H9 (cell line): Measurements from ENCODE around the gene TPM4. TPM values are rescaled to one million over a fixed set of nuclear protein-coding genes. Genes with fewer than 3 reads are reported as not detected.

Experiments
- DNase-seq: peaks from one replicate; pipeline ENCODE4 v3.0.0-alpha.2; 2017
- H2AFZ ChIP-seq: one replicate; pipeline ENCODE4 v1.6.1; 2013; ENCODE audit warnings: mild to moderate bottlenecking, low read length, control low read depth, moderate library complexity
- H2AK5ac ChIP-seq: 2 replicates; pipeline ENCODE4 v1.6.1; 2013; ENCODE audit warnings: low read length, control low read depth, mixed read lengths; ENCODE audit not compliant: insufficient read length
- H2BK120ac ChIP-seq: one replicate; pipeline ENCODE4 v1.6.1; 2013; ENCODE audit warnings: low read depth, mild to moderate bottlenecking, low read length, control low read depth, inconsistent platforms; ENCODE audit not compliant: poor library complexity, severe bottlenecking
- H2BK12ac ChIP-seq: 2 replicates; pipeline ENCODE4 v1.6.1; 2013; ENCODE audit warnings: low read length, control low read depth, mixed read lengths, low read depth; ENCODE audit not compliant: insufficient read length
- H2BK15ac ChIP-seq: 2 replicates; pipeline ENCODE4 v1.6.1; 2013; ENCODE audit warnings: low read depth, low read length, control low read depth
- H2BK20ac ChIP-seq: one replicate; pipeline ENCODE4 v1.6.1; 2013; ENCODE audit warnings: low read depth, mild to moderate bottlenecking, low read length, control low read depth, inconsistent platforms; ENCODE audit not compliant: poor library complexity, severe bottlenecking
- H2BK5ac ChIP-seq: 2 replicates; pipeline ENCODE4 v1.6.1; 2013; ENCODE audit warnings: low read length, control low read depth, mixed read lengths; ENCODE audit not compliant: insufficient read length
- H3K14ac ChIP-seq: 2 replicates; pipeline ENCODE4 v1.6.1; 2013; ENCODE audit warnings: low read length, control low read depth; ENCODE audit not compliant: insufficient read depth
- H3K18ac ChIP-seq: 2 replicates; pipeline ENCODE4 v1.6.1; 2013; ENCODE audit warnings: low read depth, mild to moderate bottlenecking, mixed read lengths, low read length, control low read depth; ENCODE audit not compliant: insufficient read length
- H3K23ac ChIP-seq: 2 replicates; pipeline ENCODE4 v1.6.1; 2013; ENCODE audit warnings: low read length, control low read depth, mixed read lengths, low read depth; ENCODE audit not compliant: insufficient read length
- H3K23me2 ChIP-seq: 2 replicates; pipeline ENCODE4 v1.6.1; 2013; ENCODE audit warnings: low read depth, mild to moderate bottlenecking, mixed read lengths, low read length, control low read depth; ENCODE audit not compliant: insufficient read length, poor library complexity, severe bottlenecking
- H3K27ac ChIP-seq: 2 replicates; pipeline ENCODE4 v1.5.1; 2013; ENCODE audit warnings: low read length, control low read depth, mixed read lengths, low read depth; ENCODE audit not compliant: insufficient read length
- H3K27me3 ChIP-seq: 2 replicates; pipeline ENCODE4 v1.6.1; 2013; ENCODE audit warnings: low read length, control low read depth, inconsistent platforms; ENCODE audit not compliant: insufficient read depth
- H3K4ac ChIP-seq: 2 replicates; pipeline ENCODE4 v1.6.1; 2013; ENCODE audit warnings: low read depth, mild to moderate bottlenecking, control low read depth, inconsistent platforms, low read length, moderate library complexity
- H3K4me1 ChIP-seq: 2 replicates; pipeline ENCODE4 v1.6.1; 2013; ENCODE audit warnings: low read length, control low read depth, inconsistent platforms; ENCODE audit not compliant: insufficient read depth
- H3K4me2 ChIP-seq: 2 replicates; pipeline ENCODE4 v1.6.1; 2013; ENCODE audit warnings: low read length, control low read depth, mixed read lengths; ENCODE audit not compliant: insufficient read length, insufficient read depth
- H3K56ac ChIP-seq: 2 replicates; pipeline ENCODE4 v1.6.1; 2013; ENCODE audit warnings: low read depth, mild to moderate bottlenecking, mixed read lengths, low read length, control low read depth; ENCODE audit not compliant: insufficient read length
- H3K79me1 ChIP-seq: 2 replicates; pipeline ENCODE4 v1.6.1; 2013; ENCODE audit warnings: low read depth, mild to moderate bottlenecking, moderate library complexity, low read length, control low read depth, inconsistent platforms; ENCODE audit not compliant: insufficient read depth, poor library complexity, severe bottlenecking
- H3K79me2 ChIP-seq: 2 replicates; pipeline ENCODE4 v1.6.1; 2013; ENCODE audit warnings: low read length, control low read depth, inconsistent platforms; ENCODE audit not compliant: insufficient read depth
- H3K9ac ChIP-seq: 2 replicates; pipeline ENCODE4 v1.6.1; 2013; ENCODE audit warnings: low read length, control low read depth, mixed read lengths; ENCODE audit not compliant: insufficient read length; ENCODE audit errors: extremely low read depth
- H3K9me3 ChIP-seq: one replicate; pipeline ENCODE4 v1.6.1; 2013; ENCODE audit warnings: low read depth, low read length, inconsistent platforms; ENCODE audit not compliant: control insufficient read depth
- H3T11ph ChIP-seq: one replicate; pipeline ENCODE4 v1.6.1; 2013; ENCODE audit warnings: mild to moderate bottlenecking, low read length, control low read depth, inconsistent platforms
- H4K20me1 ChIP-seq: one replicate; pipeline ENCODE4 v1.6.1; 2013; ENCODE audit not compliant: control insufficient read depth, insufficient read length, insufficient read depth
- H4K5ac ChIP-seq: 2 replicates; pipeline ENCODE4 v1.6.1; 2013; ENCODE audit warnings: low read depth, mild to moderate bottlenecking, mixed read lengths, low read length, control low read depth; ENCODE audit not compliant: insufficient read length
- H4K8ac ChIP-seq: replicated peaks from 2 replicates; pipeline ENCODE4 v1.6.1; 2013; ENCODE audit warnings: low read length, control low read depth, mixed read lengths, low read depth; ENCODE audit not compliant: insufficient read length
- H4K91ac ChIP-seq: 2 replicates; pipeline ENCODE4 v1.6.1; 2013; ENCODE audit warnings: low read depth, mild to moderate bottlenecking, moderate library complexity, mixed read lengths, low read length, control low read depth; ENCODE audit not compliant: insufficient read length
- H3K27ac Mint-ChIP-seq, 3 experiments: 2 replicates in 2 of 3; 3 replicates in 1 of 3; pipeline ENCODE4 v1.8.0; 2020 to 2021; ENCODE audit warnings: mixed read lengths in 3 of 3, mild to moderate bottlenecking in 1 of 3, moderate library complexity in 1 of 3
- H3K27me3 Mint-ChIP-seq: 2 replicates; pipeline ENCODE4 v1.8.0; 2021; ENCODE audit warnings: low read depth, mild to moderate bottlenecking, moderate library complexity, mixed read lengths
- H3K36me3 Mint-ChIP-seq, 3 experiments: 2 replicates in 2 of 3; 3 replicates in 1 of 3; pipeline ENCODE4 v1.8.0; 2020 to 2021; ENCODE audit warnings: low read depth in 3 of 3, mixed read lengths in 3 of 3; ENCODE audit not compliant: insufficient read depth in 1 of 3
- H3K4me1 Mint-ChIP-seq, 2 experiments: 2 replicates each; pipeline ENCODE4 v1.8.0; 2020; ENCODE audit warnings: mixed read lengths in 2 of 2
- H3K4me3 Mint-ChIP-seq, 2 experiments: 2 replicates in 1 of 2; 3 replicates in 1 of 2; pipeline ENCODE4 v1.8.0; 2020 to 2021; ENCODE audit warnings: mild to moderate bottlenecking in 2 of 2, mixed read lengths in 2 of 2, moderate library complexity in 1 of 2
- H3K9me3 Mint-ChIP-seq, 2 experiments: 2 replicates in 1 of 2; 3 replicates in 1 of 2; pipeline ENCODE4 v1.8.0; 2020; ENCODE audit warnings: mild to moderate bottlenecking in 2 of 2, mixed read lengths in 2 of 2, moderate library complexity in 1 of 2
- CTCF ChIP-seq: fragments of 200-600 bp; sonication (generic); conservative IDR thresholded peaks from 3 replicates; pipeline ENCODE4 v1.8.0; 2021; ENCODE audit warnings: antibody characterized with exemption, mild to moderate bottlenecking
- WGBS: extraction: QIAGEN DNeasy Blood & Tissue Kit; methylation state at CpG from one replicate; pipeline ENCODE4 v1.1.7; 2013; ENCODE audit warnings: missing lambda C conversion rate, low lambda C conversion rate, mixed read lengths; ENCODE audit not compliant: insufficient read length; ENCODE audit errors: extremely low coverage; 5-methylcytosine and 5-hydroxymethylcytosine counted together
- total RNA-seq: library from RNA; stranded (reverse); gene quantifications from 2 replicates; pipeline ENCODE4 v1.2.1, GENCODE V29; 2021

Gene TPM4
- total RNA-seq, 1 experiment from 2014 or later = 431 TPM

- Mint-ChIP-seq H3K27me3 (no peaks in the 10 kb centered on the region), H3K36me3 (peaks cover 32 to 48% (median 41%) of the 10 kb centered on the region in 3 experiments), H3K4me3 (peak overlapping the region; percentile 85 to 92), H3K27ac (peak overlapping the region; percentile 90 to 98 (median 96)), H3K9me3 (no peaks in the 10 kb centered on the region; a peak in 1 of 5 replicates), H3K4me1 (peaks cover 36 to 48% of the 10 kb centered on the region in 2 experiments)
- no CpG with 5 or more reads among the region's 16 CpGs for WGBS
- Histone ChIP-seq H3K4me2 (peak overlapping the region; percentile 66), H2BK5ac (no peak overlapping the region), H3K79me1 (no peaks in the 10 kb centered on the region), H2BK12ac (no peak overlapping the region), H4K8ac (no peak overlapping the region), H3K18ac (peak overlapping the region; percentile 89), H3K4ac (peak overlapping the region; percentile 23; the same call in 1 of the 2 replicates), H3K4me1 (peaks cover 4% of the 10 kb centered on the region), H4K5ac (peak overlapping the region; percentile 49), H4K91ac (no peak overlapping the region), H3K23ac (no peak overlapping the region), H3K27me3 (no peaks in the 10 kb centered on the region), H3K14ac (peak overlapping the region; percentile 95; the same call in 1 of the 2 replicates), H2AFZ (no peak overlapping the region), H2BK15ac (no peak overlapping the region), H3K27ac (peak overlapping the region; percentile 89), H3T11ph (peak overlapping the region; percentile 3), H3K56ac (no peak overlapping the region), H3K79me2 (peaks cover 33% of the 10 kb centered on the region; the same call in 1 of the 2 replicates), H3K9ac (peak overlapping the region; percentile 93), H2AK5ac (peak overlapping the region; percentile 52), H2BK120ac (peak overlapping the region; percentile 99), H2BK20ac (no peak overlapping the region), H3K9me3 (no peaks in the 10 kb centered on the region), H4K20me1 (no peaks in the 10 kb centered on the region), H3K23me2 (peaks cover 14% of the 10 kb centered on the region)
- no peak for TF ChIP-seq CTCF
- no peak for DNase-seq
Observed at GRCh38 chr19:16077984-16078758, 1.9 kb downstream of the TPM4 start.
